ENCODE data around the gene MATN4.

Gene MATN4

DNA sequence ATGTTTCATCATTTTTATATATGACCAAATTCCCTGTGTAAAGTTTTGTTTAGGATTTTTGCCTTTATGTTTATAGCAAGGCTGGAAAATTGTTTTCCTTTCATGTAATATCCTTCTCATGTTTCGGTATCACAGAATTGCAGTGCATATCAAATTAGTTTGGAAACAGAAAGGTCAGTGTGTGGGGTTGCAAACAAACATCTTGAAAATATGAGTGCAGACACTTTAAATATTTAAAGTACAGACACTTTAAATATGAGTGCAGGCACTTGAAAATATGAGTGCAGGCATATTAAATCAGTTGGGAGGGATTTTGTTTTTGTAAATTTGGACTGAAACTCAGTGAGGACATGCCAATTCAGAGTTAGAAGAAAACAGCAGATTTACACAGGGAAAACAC lies 60.2 kb downstream of the MATN4 start:
- Histone ChIP-seq H3K4me1 (ENCODE audit: control insufficient read depth in 2 of 2, insufficient read depth in 1 of 2, low read depth in 1 of 2, low read length in 2 of 2) (no peaks in the 10 kb centered on the region), H2BK15ac (ENCODE audit: low read length) (no peak overlapping the region), H2BK5ac (ENCODE audit: low read length) (no peak overlapping the region), H3K9me3 (replicated peaks in 1 of 2; ENCODE audit: control insufficient read depth in 2 of 2, insufficient read depth in 1 of 2, low read depth in 1 of 2, low read length in 2 of 2) (no peaks in the 10 kb centered on the region), H2AK5ac (ENCODE audit: low read depth, low read length) (no peak overlapping the region), H2BK12ac (ENCODE audit: low read length) (no peak overlapping the region), H3K4me3 (ENCODE audit: low read length in 2 of 2) (no peak overlapping the region), H3K4ac (ENCODE audit: low read length) (no peak overlapping the region), H3K18ac (ENCODE audit: low read length) (no peak overlapping the region), H4K91ac (ENCODE audit: low read depth, low read length, poor library complexity) (no peak overlapping the region), H2AFZ (ENCODE audit: low read length) (no peak overlapping the region), H3K79me1 (ENCODE audit: low read depth, low read length) (no peaks in the 10 kb centered on the region), H3K9ac (ENCODE audit: low read depth, low read length, poor library complexity) (no peak overlapping the region), H2BK120ac (ENCODE audit: low read depth, low read length) (no peak overlapping the region), H4K8ac (ENCODE audit: low read depth, low read length) (no peak overlapping the region), H3K27me3 (ENCODE audit: control insufficient read depth in 3 of 3, insufficient read depth in 3 of 3, low read depth in 1 of 3, low read length in 3 of 3) (peaks cover 0 to 48% (median 0%) of the 10 kb centered on the region in 3 experiments), H3K23ac (ENCODE audit: low read depth, low read length, poor library complexity) (no peak overlapping the region), H3K27ac (replicated peaks; ENCODE audit: low read length) (no peak overlapping the region), H3K14ac (ENCODE audit: low read length) (no peak overlapping the region), H3K4me2 (ENCODE audit: insufficient read depth, low read length, poor library complexity, severe bottlenecking) (no peak overlapping the region), H3K36me3 (replicated peaks in 1 of 2; ENCODE audit: control insufficient read depth in 2 of 2, insufficient read depth in 2 of 2, low read length in 2 of 2) (no peaks in the 10 kb centered on the region)
- DNase-seq (ENCODE audit: low spot score): no peak
- WGBS, 2 donors (ENCODE audit: extremely low coverage in 2 of 2, insufficient read length in 2 of 2, insufficient replicate concordance in 1 of 2): no CpG with 5 or more reads among the region's 1 CpG

DNA sequence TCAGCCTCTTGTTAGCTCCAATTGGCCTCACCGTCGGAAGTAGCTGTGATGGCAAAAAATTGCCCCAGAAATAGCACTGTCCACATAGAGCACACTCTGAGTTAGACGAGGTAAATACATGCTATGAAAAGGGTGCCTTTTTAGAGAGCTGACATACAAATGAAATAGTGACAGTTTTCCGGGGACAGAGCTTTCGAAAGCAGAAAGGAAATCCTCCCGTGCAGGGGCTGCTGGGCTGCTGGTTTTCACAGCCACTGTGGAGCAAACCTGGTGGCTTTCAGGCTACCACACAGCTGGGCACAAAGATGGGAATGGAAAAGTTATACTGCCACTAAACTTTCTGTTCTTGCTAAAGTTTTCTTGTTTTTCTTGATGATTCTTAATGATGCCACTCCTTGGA lies 62.0 kb downstream of the MATN4 start:
- Histone ChIP-seq H3K18ac (ENCODE audit: low read length) (no peak overlapping the region), H3K27ac (replicated peaks; ENCODE audit: low read length) (no peak overlapping the region), H2AK5ac (ENCODE audit: low read depth, low read length) (no peak overlapping the region), H4K91ac (ENCODE audit: low read depth, low read length, poor library complexity) (no peak overlapping the region), H3K36me3 (replicated peaks in 1 of 2; ENCODE audit: control insufficient read depth in 2 of 2, insufficient read depth in 2 of 2, low read length in 2 of 2) (no peaks in the 10 kb centered on the region), H2BK12ac (ENCODE audit: low read length) (no peak overlapping the region), H3K9ac (ENCODE audit: low read depth, low read length, poor library complexity) (no peak overlapping the region), H2BK5ac (ENCODE audit: low read length) (no peak overlapping the region), H2BK120ac (ENCODE audit: low read depth, low read length) (no peak overlapping the region), H3K14ac (ENCODE audit: low read length) (no peak overlapping the region), H4K8ac (ENCODE audit: low read depth, low read length) (no peak overlapping the region), H3K79me1 (ENCODE audit: low read depth, low read length) (no peaks in the 10 kb centered on the region), H3K4me3 (ENCODE audit: low read length in 2 of 2) (no peak overlapping the region), H3K27me3 (ENCODE audit: control insufficient read depth in 3 of 3, insufficient read depth in 3 of 3, low read depth in 1 of 3, low read length in 3 of 3) (peaks cover 0 to 35% (median 0%) of the 10 kb centered on the region in 3 experiments), H3K4me1 (ENCODE audit: control insufficient read depth in 2 of 2, insufficient read depth in 1 of 2, low read depth in 1 of 2, low read length in 2 of 2) (no peaks in the 10 kb centered on the region), H2BK15ac (ENCODE audit: low read length) (no peak overlapping the region), H2AFZ (ENCODE audit: low read length) (no peak overlapping the region), H3K23ac (ENCODE audit: low read depth, low read length, poor library complexity) (no peak overlapping the region), H3K4me2 (ENCODE audit: insufficient read depth, low read length, poor library complexity, severe bottlenecking) (no peak overlapping the region), H3K9me3 (replicated peaks in 1 of 2; ENCODE audit: control insufficient read depth in 2 of 2, insufficient read depth in 1 of 2, low read depth in 1 of 2, low read length in 2 of 2) (no peaks in the 10 kb centered on the region), H3K4ac (ENCODE audit: low read length) (no peak overlapping the region)
- no peak for DNase-seq (ENCODE audit: low spot score)
- no CpG with 5 or more reads among the region's 6 CpGs for WGBS, 2 donors (ENCODE audit: extremely low coverage in 2 of 2, insufficient read length in 2 of 2, insufficient replicate concordance in 1 of 2)
